Hematopoietic multipotent progenitor cell treated with erythropoietin and hydrocortisone succinate and interleukin-3 and kit ligand, for 6 days (in vitro differentiated cells): ENCODE data around the gene MMEL1.
"Not testable (repeated sequence)": the region's sequence is repeated elsewhere in the genome, so short reads cannot be mapped to it uniquely, and the experiment has no call there.

ENCODE experiments used
- DNase-seq: peaks from one replicate; pipeline ENCODE4 v3.0.0-alpha.2; 2015

Gene MMEL1

GRCh38 chr1:2588661-2589430 is 44.0 kb downstream of the MMEL1 start:
- DNase-seq = no peak

GRCh38 chr1:2587860-2588571 is 44.8 kb downstream of the MMEL1 start:
- DNase-seq = no peak

- peak; percentile 54 for DNase-seq
Measured at GRCh38 chr1:2587071-2587859, 45.6 kb downstream of the MMEL1 start.

- DNase-seq = peak; percentile 99
Measured at GRCh38 chr1:2586154-2587070, 46.4 kb downstream of the MMEL1 start, which contains the start of gene PRXL2B. Gene PRXL2B, plus strand, starts transcription at chr1:2586777. Its CDS starts 109 bp downstream, at chr1:2586886.

- peak; percentile 94 for DNase-seq
Measured at GRCh38 chr1:2585318-2586092, 47.3 kb downstream of the MMEL1 start.

GRCh38 chr1:2584686-2585317 is 48.0 kb downstream of the MMEL1 start:
- DNase-seq = peak; percentile 40

GRCh38 chr1:2583871-2584351 is 48.9 kb downstream of the MMEL1 start:
- DNase-seq = no peak

GRCh38 chr1:2583331-2583791 is 49.5 kb downstream of the MMEL1 start:
- no peak for DNase-seq

- DNase-seq = no peak
Measured at GRCh38 chr1:2582391-2582790, 50.4 kb downstream of the MMEL1 start.

- DNase-seq = no peak
Measured at GRCh38 chr1:2580691-2581090, 52.1 kb downstream of the MMEL1 start.

- DNase-seq = no peak
Measured at GRCh38 chr1:2578758-2579118, 54.1 kb downstream of the MMEL1 start.

- not testable (repeated sequence) for DNase-seq
Measured at GRCh38 chr1:2577565-2578075, 55.2 kb downstream of the MMEL1 start.

- DNase-seq = no peak
Measured at GRCh38 chr1:2575801-2576663, 56.8 kb downstream of the MMEL1 start.

GRCh38 chr1:2574350-2574749 is 58.5 kb downstream of the MMEL1 start:
- DNase-seq = no peak

GRCh38 chr1:2573250-2573920 is 59.4 kb downstream of the MMEL1 start:
- no peak for DNase-seq

GRCh38 chr1:2571348-2571747 is 61.5 kb downstream of the MMEL1 start:
- no peak for DNase-seq

GRCh38 chr1:2570332-2570731 is 62.5 kb downstream of the MMEL1 start:
- DNase-seq = no peak

- not testable (repeated sequence) for DNase-seq
Measured at GRCh38 chr1:2569703-2570102, 63.1 kb downstream of the MMEL1 start.

GRCh38 chr1:2569060-2569459 is 63.8 kb downstream of the MMEL1 start:
- DNase-seq = no peak
